Thoracic aorta (tissue), 2 donors: ENCODE results near the gene WDR62. TPM values are rescaled to one million over a fixed set of nuclear protein-coding genes. Genes with fewer than 3 reads are reported as not detected.

Experiments
- ATAC-seq: fragments of 150-250 bp; one replicate; pipeline ENCODE4 v1.8.0; 2017; ENCODE audit warnings: low read depth; ENCODE audit not compliant: insufficient number of reproducible peaks, low FRiP score
- DNase-seq: peaks from one replicate; pipeline ENCODE4 v3.0.0-alpha.2; 2020; ENCODE audit warnings: low spot score
- H3K27ac ChIP-seq, 2 donors: fragments of 200-600 bp; sonication (generic); 1 replicate in 1 of 2; 2 replicates in 1 of 2; pipeline ENCODE4 v1.5.1; 2016; ENCODE audit warnings: mild to moderate bottlenecking in 2 of 2, moderate library complexity in 2 of 2
- H3K27me3 ChIP-seq: fragments of 200-600 bp; sonication (generic); replicated peaks from 2 replicates; pipeline ENCODE4 v1.6.0; 2016; ENCODE audit warnings: mild to moderate bottlenecking; ENCODE audit not compliant: insufficient read depth
- H3K36me3 ChIP-seq: fragments of 200-600 bp; sonication (generic); one replicate; pipeline ENCODE4 v1.5.1; 2016
- H3K4me1 ChIP-seq, 2 donors: fragments of 200-600 bp; sonication (generic); 1 replicate in 1 of 2; 2 replicates in 1 of 2; pipeline versions ENCODE4 v1.5.1 to v1.6.0; 2016; ENCODE audit warnings: low read depth in 2 of 2, mild to moderate bottlenecking in 1 of 2; ENCODE audit not compliant: control insufficient read depth in 1 of 2
- H3K4me3 ChIP-seq: fragments of 200-600 bp; sonication (generic); 2 replicates; pipeline ENCODE4 v1.5.1; 2016; ENCODE audit warnings: mild to moderate bottlenecking
- H3K9me3 ChIP-seq: fragments of 200-600 bp; sonication (generic); 2 replicates; pipeline ENCODE4 v1.5.1; 2016
- CTCF ChIP-seq: fragments of 200-600 bp; sonication (generic); IDR thresholded peaks from one replicate; pipeline ENCODE4 v1.5.1; 2019; ENCODE audit warnings: antibody characterized with exemption
- total RNA-seq, 2 donors: library from RNA; depleted of rRNA; stranded (reverse); fragments of >200 nt; gene quantifications; one replicate each; pipeline versions ENCODE4 v1.1.0 to v1.2.3, GENCODE V29; 2016

WDR62 gene
- total RNA-seq, 2 donors from 2014 or later: 0.99 to 1.2 TPM

GRCh38 chr19:36009633-36010379 is 44.9 kb upstream of the WDR62 start:
- H3K9me3 ChIP-seq: no peaks in the 10 kb centered on the region
- no peak for TF ChIP-seq CTCF
- H3K36me3 ChIP-seq: no peaks in the 10 kb centered on the region
- ATAC-seq: no peak
- peak overlapping the region; percentile 72 for H3K4me3 ChIP-seq
- peaks cover 8 to 25% of the 10 kb centered on the region in 2 donors for H3K4me1 ChIP-seq
- DNase-seq: no peak
- peak overlapping the region in 1 of 2 donors; percentile 14 for H3K27ac ChIP-seq
- H3K27me3 ChIP-seq: no peaks in the 10 kb centered on the region

- no peak overlapping the region for H3K27ac ChIP-seq
- H3K36me3 ChIP-seq: no peaks in the 10 kb centered on the region
- no peaks in the 10 kb centered on the region for H3K27me3 ChIP-seq
- DNase-seq: no peak
- no peak for TF ChIP-seq CTCF
- H3K4me3 ChIP-seq: no peak overlapping the region
- no peak for ATAC-seq
- peaks cover 8 to 27% of the 10 kb centered on the region in 2 donors for H3K4me1 ChIP-seq
- no peaks in the 10 kb centered on the region for H3K9me3 ChIP-seq
These were observed 44.3 kb upstream of the WDR62 start for GRCh38 chr19:36010402-36010801.

- DNase-seq (no peak), ATAC-seq (no peak)
- TF ChIP-seq CTCF: no peak
- H3K4me1 ChIP-seq: peaks cover 8 to 26% of the 10 kb centered on the region in 2 donors
- H3K27me3 ChIP-seq: no peaks in the 10 kb centered on the region
- peak overlapping the region; percentile 79 for H3K4me3 ChIP-seq
- peak overlapping the region; percentile 80 to 81 for H3K27ac ChIP-seq
- peaks cover 10% of the 10 kb centered on the region for H3K36me3 ChIP-seq
- H3K9me3 ChIP-seq: no peaks in the 10 kb centered on the region
These were observed 41.3 kb upstream of the WDR62 start for GRCh38 chr19:36013280-36014011.

- peaks cover 10% of the 10 kb centered on the region for H3K36me3 ChIP-seq
- H3K27ac ChIP-seq: peak within 1 kb of the TSS; percentile 80 to 81
- H3K4me1 ChIP-seq: peaks cover 4 to 18% of the 10 kb centered on the region in 2 donors
- TF ChIP-seq CTCF: no peak
- DNase-seq (peak; percentile 100), ATAC-seq (peak; percentile 94)
- H3K9me3 ChIP-seq: no peaks in the 10 kb centered on the region
- H3K4me3 ChIP-seq: peak within 1 kb of the TSS; percentile 79
- H3K27me3 ChIP-seq: no peaks in the 10 kb centered on the region
These were observed 40.4 kb upstream of the WDR62 start, which contains the start of gene ALKBH6 for GRCh38 chr19:36014012-36014924. TSS of gene ALKBH6 (minus strand) at chr19:36014213. CDS start at chr19:36013397, 816 bp downstream.
